Sciatic nerve (tissue), 2 donors: ENCODE measurements around the gene ITCH. TPM values are rescaled to one million over a fixed set of nuclear protein-coding genes. Genes with fewer than 3 reads are reported as not detected.
"Not testable (repeated sequence)": the region's sequence is repeated elsewhere in the genome, so short reads cannot be mapped to it uniquely, and the experiment has no call there.

Experiments
- ATAC-seq: fragments of 200-7000 bp; cut with Tn5 transposase; one replicate; pipeline ENCODE4 v1.9.1; 2020; ENCODE audit warnings: mild to moderate bottlenecking, moderate library complexity
- DNase-seq: peaks from one replicate; pipeline ENCODE4 v3.0.0-alpha.2; 2020; ENCODE audit warnings: low spot score
- intact Hi-C: fragments of 100-400 bp; cut with DNase I; formaldehyde crosslinking; loops from one replicate; pipeline ENCODE4 v1.14.2; 2022
- total RNA-seq: library from RNA; stranded (reverse); fragmentation: NEBNext Ultra II Directional; extraction: Animal tissue kit (Norgen Biotek cat#: 25700); gene quantifications from one replicate; pipeline ENCODE4 v1.2.1, GENCODE V29; 2021
- donor health status: DM: no; HTN: no; CAD: no.
- donor health status: DM: no; HTN: no; CAD: no.

The ITCH gene
- total RNA-seq, 1 donor from 2014 or later, result 84.3 TPM

GRCh38 chr20:34340726-34341125 lies 22.3 kb upstream of the ITCH start:
- ATAC-seq, intact Hi-C loops, DNase-seq: not testable (repeated sequence)

- DNase-seq, intact Hi-C loops, ATAC-seq: not testable (repeated sequence)
Observed at GRCh38 chr20:34341199-34341598, 21.9 kb upstream of the ITCH start.

- DNase-seq (no peak), ATAC-seq (no peak)
- intact Hi-C loops, result no loop called here
Observed at GRCh38 chr20:34343458-34344211, 19.4 kb upstream of the ITCH start.

GRCh38 chr20:34344238-34344637 lies 18.8 kb upstream of the ITCH start:
- DNase-seq (no peak), ATAC-seq (no peak)
- intact Hi-C loops, result no loop called here

- DNase-seq (no peak), ATAC-seq (no peak)
- intact Hi-C loops, result no loop called here
Observed at GRCh38 chr20:34345402-34345736, 17.7 kb upstream of the ITCH start.

- intact Hi-C loops, ATAC-seq, DNase-seq: not testable (repeated sequence)
Observed at GRCh38 chr20:34345839-34346532, 17.1 kb upstream of the ITCH start.

GRCh38 chr20:34346533-34346865 lies 16.6 kb upstream of the ITCH start:
- ATAC-seq, DNase-seq, intact Hi-C loops: not testable (repeated sequence)

- ATAC-seq (no peak), DNase-seq (no peak)
- intact Hi-C loops, result no loop called here
Observed at GRCh38 chr20:34347571-34347970, 15.5 kb upstream of the ITCH start.

- DNase-seq, result no peak
- intact Hi-C loops, result no loop called here
- no peak for ATAC-seq
Observed at GRCh38 chr20:34350095-34350494, 13.0 kb upstream of the ITCH start.

- intact Hi-C loops, ATAC-seq, DNase-seq: not testable (repeated sequence)
Observed at GRCh38 chr20:34353467-34353866, 9.6 kb upstream of the ITCH start.

- ATAC-seq (no peak), DNase-seq (no peak)
- intact Hi-C loops, result no loop called here
Observed at GRCh38 chr20:34355427-34355826, 7.6 kb upstream of the ITCH start.

GRCh38 chr20:34359729-34360128 lies 3.3 kb upstream of the ITCH start:
- intact Hi-C loops, DNase-seq: not testable (repeated sequence)

GRCh38 chr20:34362502-34363061 lies 491 bp upstream of the ITCH start:
- ATAC-seq (no peak), DNase-seq (peak; percentile 50)
- intact Hi-C loops, result no loop called here

More at GRCh38 chr20:34359729-34360128, 3.3 kb upstream of the ITCH start:
- ATAC-seq, result not testable (repeated sequence)

- DNase-seq, result peak; percentile 57
- intact Hi-C loops, result no loop called here
- peak; percentile 76 for ATAC-seq
Observed at GRCh38 chr20:34363465-34364222, 571 bp downstream of the ITCH start.

GRCh38 chr20:34364223-34364506 lies 1.1 kb downstream of the ITCH start:
- no peak for DNase-seq
- intact Hi-C loops, result no loop called here
- ATAC-seq, result no peak

GRCh38 chr20:34365765-34366213 lies 2.7 kb downstream of the ITCH start:
- DNase-seq, result peak; percentile 27
- intact Hi-C loops, result no loop called here
- no peak for ATAC-seq

GRCh38 chr20:34367155-34367554 lies 4.1 kb downstream of the ITCH start:
- DNase-seq (peak; percentile 32), ATAC-seq (no peak)
- intact Hi-C loops, result no loop called here

- intact Hi-C loops, ATAC-seq: not testable (repeated sequence)
- peak; percentile 13 for DNase-seq
Observed at GRCh38 chr20:34367911-34368310, 4.8 kb downstream of the ITCH start.

- DNase-seq, result no peak
- intact Hi-C loops, result no loop called here
- no peak for ATAC-seq
Observed at GRCh38 chr20:34368547-34368946, 5.5 kb downstream of the ITCH start.

GRCh38 chr20:34369265-34369664 lies 6.2 kb downstream of the ITCH start:
- no peak for DNase-seq
- no peak for ATAC-seq
- intact Hi-C loops, result no loop called here
